Tibial nerve (tissue), 4 donors: ENCODE measurements around the gene SCAI.

Source experiments
- EP300 ChIP-seq, 2 donors: sonication (generic); formaldehyde crosslinking; IDR thresholded peaks; one replicate each; pipeline ENCODE4 v1.6.1; 2017; ENCODE audit warnings: antibody characterized with exemption in 2 of 2, mild to moderate bottlenecking in 1 of 2
- POLR2A ChIP-seq, 2 donors: fragments of 450-650 bp; IDR thresholded peaks; one replicate each; pipeline ENCODE4 v1.6.1; 2017; ENCODE audit warnings: antibody characterized with exemption in 2 of 2, mild to moderate bottlenecking in 2 of 2, moderate library complexity in 2 of 2
- TF ChIP-seq, protein P1 (sequence below), 5 experiments: fragments of 200-600 bp in 3 of 5; fragments of 450-650 bp in 2 of 5; sonication (generic) in 3 of 5; IDR thresholded peaks; one replicate each; pipeline ENCODE4 v1.5.1; 2016 to 2019; ENCODE audit warnings: antibody characterized with exemption in 5 of 5, mild to moderate bottlenecking in 3 of 5, moderate library complexity in 2 of 5

DNA sequence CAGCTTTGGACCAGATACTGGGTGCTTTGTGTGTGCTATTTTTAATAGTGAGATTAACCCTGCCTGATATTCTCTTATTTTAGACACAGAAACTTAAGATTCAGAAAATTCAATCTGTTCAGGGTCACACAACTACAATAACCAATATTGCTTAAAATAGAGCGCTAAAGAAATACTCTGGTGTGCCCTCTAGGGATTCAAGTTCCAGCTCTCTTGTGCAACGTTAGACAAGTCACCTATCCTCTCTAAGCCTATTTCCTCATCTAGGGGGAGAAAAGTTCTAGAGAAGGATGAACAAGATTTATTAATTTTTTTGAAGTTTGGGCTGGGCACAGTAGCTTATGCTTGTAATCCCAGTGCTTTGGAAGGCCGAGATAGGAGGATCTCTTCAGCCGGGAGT, 2.1 kb upstream of the SCAI start:
- TF ChIP-seq, protein P1, sequence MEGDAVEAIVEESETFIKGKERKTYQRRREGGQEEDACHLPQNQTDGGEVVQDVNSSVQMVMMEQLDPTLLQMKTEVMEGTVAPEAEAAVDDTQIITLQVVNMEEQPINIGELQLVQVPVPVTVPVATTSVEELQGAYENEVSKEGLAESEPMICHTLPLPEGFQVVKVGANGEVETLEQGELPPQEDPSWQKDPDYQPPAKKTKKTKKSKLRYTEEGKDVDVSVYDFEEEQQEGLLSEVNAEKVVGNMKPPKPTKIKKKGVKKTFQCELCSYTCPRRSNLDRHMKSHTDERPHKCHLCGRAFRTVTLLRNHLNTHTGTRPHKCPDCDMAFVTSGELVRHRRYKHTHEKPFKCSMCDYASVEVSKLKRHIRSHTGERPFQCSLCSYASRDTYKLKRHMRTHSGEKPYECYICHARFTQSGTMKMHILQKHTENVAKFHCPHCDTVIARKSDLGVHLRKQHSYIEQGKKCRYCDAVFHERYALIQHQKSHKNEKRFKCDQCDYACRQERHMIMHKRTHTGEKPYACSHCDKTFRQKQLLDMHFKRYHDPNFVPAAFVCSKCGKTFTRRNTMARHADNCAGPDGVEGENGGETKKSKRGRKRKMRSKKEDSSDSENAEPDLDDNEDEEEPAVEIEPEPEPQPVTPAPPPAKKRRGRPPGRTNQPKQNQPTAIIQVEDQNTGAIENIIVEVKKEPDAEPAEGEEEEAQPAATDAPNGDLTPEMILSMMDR (IDR thresholded peaks at IDR 0.05) = no peak
- TF ChIP-seq POLR2A (IDR thresholded peaks at IDR 0.05) = no peak
- no peak for TF ChIP-seq EP300 (IDR thresholded peaks at IDR 0.05)
